GM12891 (cell line): ENCODE results near the gene MATN3.

Experiments
- POLR2A ChIP-seq: IDR thresholded peaks from 2 replicates; pipeline ENCODE4 v1.6.1; 2011; ENCODE audit warnings: low read depth, low read length, control low read depth
- POLR2AphosphoS5 ChIP-seq: IDR thresholded peaks from 2 replicates; pipeline ENCODE4 v1.6.1; 2011; ENCODE audit warnings: low read depth, low read length, control low read depth
- POU2F2 ChIP-seq: IDR thresholded peaks from 2 replicates; pipeline ENCODE4 v1.6.1; 2011; ENCODE audit warnings: low read depth, mild to moderate bottlenecking, control low read depth, low read length, moderate library complexity
- TAF1 ChIP-seq: IDR thresholded peaks from 2 replicates; pipeline ENCODE4 v1.6.1; 2011; ENCODE audit warnings: low read depth, low read length, control low read depth

- no peak for TF ChIP-seq POLR2AphosphoS5
- TF ChIP-seq POLR2A: no peak
- TF ChIP-seq TAF1: no peak
- no peak for TF ChIP-seq POU2F2
Observed at GRCh38 chr2:19990416-19990728, 22.1 kb downstream of the MATN3 start.
